Fibroblast of lung (primary cell): Measurements from ENCODE around the gene ZNF775.

Source experiments
- EZH2 ChIP-seq: IDR thresholded peaks from 2 replicates; pipeline ENCODE4 v1.5.1; 2012; ENCODE audit warnings: low read length, control low read depth, mild to moderate bottlenecking; ENCODE audit errors: missing control alignments
- TF ChIP-seq, protein P1 (sequence below), 2 donors: IDR thresholded peaks in 1 of 2; conservative IDR thresholded peaks in 1 of 2; 1 replicate in 1 of 2; 2 replicates in 1 of 2; pipeline ENCODE4 v1.5.1; 2011 to 2012; ENCODE audit warnings: low read length in 2 of 2, control low read depth in 1 of 2, inconsistent platforms in 1 of 2, low read depth in 1 of 2, mild to moderate bottlenecking in 1 of 2

- TF ChIP-seq, protein P1, sequence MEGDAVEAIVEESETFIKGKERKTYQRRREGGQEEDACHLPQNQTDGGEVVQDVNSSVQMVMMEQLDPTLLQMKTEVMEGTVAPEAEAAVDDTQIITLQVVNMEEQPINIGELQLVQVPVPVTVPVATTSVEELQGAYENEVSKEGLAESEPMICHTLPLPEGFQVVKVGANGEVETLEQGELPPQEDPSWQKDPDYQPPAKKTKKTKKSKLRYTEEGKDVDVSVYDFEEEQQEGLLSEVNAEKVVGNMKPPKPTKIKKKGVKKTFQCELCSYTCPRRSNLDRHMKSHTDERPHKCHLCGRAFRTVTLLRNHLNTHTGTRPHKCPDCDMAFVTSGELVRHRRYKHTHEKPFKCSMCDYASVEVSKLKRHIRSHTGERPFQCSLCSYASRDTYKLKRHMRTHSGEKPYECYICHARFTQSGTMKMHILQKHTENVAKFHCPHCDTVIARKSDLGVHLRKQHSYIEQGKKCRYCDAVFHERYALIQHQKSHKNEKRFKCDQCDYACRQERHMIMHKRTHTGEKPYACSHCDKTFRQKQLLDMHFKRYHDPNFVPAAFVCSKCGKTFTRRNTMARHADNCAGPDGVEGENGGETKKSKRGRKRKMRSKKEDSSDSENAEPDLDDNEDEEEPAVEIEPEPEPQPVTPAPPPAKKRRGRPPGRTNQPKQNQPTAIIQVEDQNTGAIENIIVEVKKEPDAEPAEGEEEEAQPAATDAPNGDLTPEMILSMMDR (conservative IDR thresholded peaks at IDR 0.05 in 1 of 2, IDR thresholded peaks at IDR 0.05 in 1 of 2; ENCODE audit: low read depth in 1 of 2, low read length in 2 of 2) = no peak
- no peak for TF ChIP-seq EZH2
Observed at GRCh38 chr7:150383710-150384397, 4.7 kb downstream of the ZNF775 start.
